Measurements from ENCODE around the gene ZNF70. TPM values are rescaled to one million over a fixed set of nuclear protein-coding genes. Genes with fewer than 3 reads are reported as not detected.

Gene ZNF70
- total RNA-seq, 1 donor from 2014 or later = 4.9 TPM

- H3K27me3 Mint-ChIP-seq = no peaks in the 10 kb centered on the region
- POLR2A ChIA-PET = no interaction called here
- DNase-seq (no peak), ATAC-seq (ENCODE audit: low read depth) (no peak)
- intact Hi-C loops (cut with micrococcal nuclease) = no loop called here
- no peaks in the 10 kb centered on the region for H3K9me3 Mint-ChIP-seq
- H3K4me1 Mint-ChIP-seq = peaks cover 2% of the 10 kb centered on the region
- no peak overlapping the region for H3K4me3 Mint-ChIP-seq
- no peak overlapping the region for H3K27ac Mint-ChIP-seq
- peaks cover 95% of the 10 kb centered on the region for H3K36me3 Mint-ChIP-seq (ENCODE audit: low read depth)
- no peak for TF ChIP-seq CTCF (IDR thresholded peaks at IDR 0.05)
- CTCF ChIA-PET = no interaction called here
Measured at GRCh38 chr22:23704062-23704461, 46.9 kb downstream of the ZNF70 start.

- ATAC-seq (ENCODE audit: low read depth) (no peak), DNase-seq (no peak)
- Mint-ChIP-seq H3K27ac (no peak overlapping the region), H3K4me3 (no peak overlapping the region), H3K36me3 (ENCODE audit: low read depth) (peaks cover 73% of the 10 kb centered on the region), H3K9me3 (no peaks in the 10 kb centered on the region), H3K27me3 (no peaks in the 10 kb centered on the region), H3K4me1 (peaks cover 18% of the 10 kb centered on the region)
- CTCF ChIA-PET = no interaction called here
- TF ChIP-seq CTCF (IDR thresholded peaks at IDR 0.05) = no peak
- intact Hi-C loops (cut with micrococcal nuclease) = no loop called here
- POLR2A ChIA-PET = no interaction called here
Measured at GRCh38 chr22:23700706-23701105, 50.2 kb downstream of the ZNF70 start.

DNA sequence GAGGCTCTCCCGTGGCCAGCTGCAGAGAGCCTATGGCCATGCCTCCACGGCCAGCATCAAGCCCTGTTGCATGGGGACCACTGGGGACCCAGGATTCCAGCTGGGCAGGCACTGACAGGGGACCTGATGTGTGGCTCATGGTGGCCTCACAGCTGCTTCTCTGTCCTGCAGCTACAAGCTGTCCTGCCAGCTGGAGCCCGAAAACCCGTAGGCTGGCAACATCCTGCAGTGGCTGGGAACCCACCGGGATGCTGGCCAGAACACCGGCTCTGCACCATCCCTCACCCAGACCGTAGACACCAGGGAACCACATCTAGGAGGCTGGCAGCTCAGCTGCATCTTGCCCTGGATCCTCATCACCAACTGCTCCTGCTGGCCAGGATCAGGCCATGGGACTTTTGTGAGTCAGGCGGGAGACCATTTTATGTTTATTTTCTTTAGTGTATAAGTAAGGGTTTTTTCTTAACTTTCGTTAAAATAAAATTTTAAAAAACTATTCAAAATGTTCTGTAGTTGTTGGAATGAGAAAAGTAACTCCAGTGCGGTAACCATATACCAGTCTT lies 52.2 kb downstream of the ZNF70 start:
- Mint-ChIP-seq H3K36me3 (ENCODE audit: low read depth) (peaks cover 65% of the 10 kb centered on the region), H3K27me3 (no peaks in the 10 kb centered on the region)

DNA sequence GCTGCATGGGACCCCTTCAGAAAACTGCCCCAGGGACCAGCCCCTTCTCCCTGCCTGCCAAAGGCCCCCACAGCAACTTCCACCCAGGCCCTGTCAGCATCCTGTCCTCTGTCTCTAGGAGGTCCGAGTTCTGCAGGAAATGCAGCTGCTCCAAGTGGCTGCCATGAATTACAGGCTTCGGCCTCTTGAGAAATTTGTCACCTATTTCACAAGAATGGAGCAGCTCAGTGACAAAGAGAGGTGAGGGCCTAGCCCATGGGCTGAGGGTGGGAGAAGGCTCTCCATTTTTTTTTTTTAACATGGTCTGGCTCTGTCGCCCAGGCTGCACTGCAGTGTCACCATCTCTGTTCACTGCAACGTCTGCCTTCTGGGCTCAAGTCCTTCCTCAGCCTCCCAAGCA lies 52.8 kb downstream of the ZNF70 start:
- ChIA-PET CTCF (no interaction called here), POLR2A (no interaction called here)
- intact Hi-C loops (cut with micrococcal nuclease) = no loop called here
- peaks cover 64% of the 10 kb centered on the region for H3K36me3 Mint-ChIP-seq (ENCODE audit: low read depth)
- H3K27ac Mint-ChIP-seq = no peak overlapping the region
- no peaks in the 10 kb centered on the region for H3K27me3 Mint-ChIP-seq
- no peak overlapping the region for H3K4me3 Mint-ChIP-seq
- no peak for DNase-seq
- no peak for ATAC-seq (ENCODE audit: low read depth)
- H3K4me1 Mint-ChIP-seq = peaks cover 25% of the 10 kb centered on the region
- TF ChIP-seq CTCF (IDR thresholded peaks at IDR 0.05) = no peak
- H3K9me3 Mint-ChIP-seq = no peaks in the 10 kb centered on the region

More for the DNA sequence above, 52.2 kb downstream of the ZNF70 start:
- ATAC-seq (ENCODE audit: low read depth) (no peak), DNase-seq (no peak)
- Mint-ChIP-seq H3K27ac (no peak overlapping the region), H3K9me3 (no peaks in the 10 kb centered on the region), H3K4me1 (peaks cover 25% of the 10 kb centered on the region), H3K4me3 (no peak overlapping the region)
- intact Hi-C loops (cut with micrococcal nuclease) = no loop called here
- TF ChIP-seq CTCF (IDR thresholded peaks at IDR 0.05) = no peak
- ChIA-PET CTCF (no interaction called here), POLR2A (interaction anchor here (0.6 kb wide), 1 partner anchor 37 kb away, joined by 5 read pairs; no protein-coding TSS in a partner anchor)

GRCh38 chr22:23697031-23697970 lies 53.6 kb downstream of the ZNF70 start:
- Mint-ChIP-seq H3K4me1 (peaks cover 25% of the 10 kb centered on the region), H3K9me3 (no peaks in the 10 kb centered on the region), H3K27me3 (no peaks in the 10 kb centered on the region), H3K27ac (peak overlapping the region; percentile 95), H3K36me3 (ENCODE audit: low read depth) (peaks cover 62% of the 10 kb centered on the region), H3K4me3 (no peak overlapping the region)
- ChIA-PET CTCF (interaction anchor here (1.8 to 3.0 kb wide), 2 partner anchors 74 to 153 kb away, joined by 4 to 10 read pairs; no protein-coding TSS in a partner anchor), POLR2A (interaction anchor here (0.8 to 1.7 kb wide), 3 partner anchors 20 to 197 kb away, joined by 3 to 19 read pairs (median 4); partner anchors contain the start of genes MIF, VPREB3 and ZNF70)
- no peak for DNase-seq
- ATAC-seq (ENCODE audit: low read depth) = no peak
- intact Hi-C loops (cut with micrococcal nuclease) = loop anchor here (2.0 kb wide), 1 partner anchor 142 kb away; the partner anchor contains the start of gene DERL3
- no peak for TF ChIP-seq CTCF (IDR thresholded peaks at IDR 0.05)

Data from activated B cell treated with CpG ODN at 0.5 μM for 24 hours (primary cell).